Measurements from ENCODE around the gene CREB5.

Gene CREB5

DNA sequence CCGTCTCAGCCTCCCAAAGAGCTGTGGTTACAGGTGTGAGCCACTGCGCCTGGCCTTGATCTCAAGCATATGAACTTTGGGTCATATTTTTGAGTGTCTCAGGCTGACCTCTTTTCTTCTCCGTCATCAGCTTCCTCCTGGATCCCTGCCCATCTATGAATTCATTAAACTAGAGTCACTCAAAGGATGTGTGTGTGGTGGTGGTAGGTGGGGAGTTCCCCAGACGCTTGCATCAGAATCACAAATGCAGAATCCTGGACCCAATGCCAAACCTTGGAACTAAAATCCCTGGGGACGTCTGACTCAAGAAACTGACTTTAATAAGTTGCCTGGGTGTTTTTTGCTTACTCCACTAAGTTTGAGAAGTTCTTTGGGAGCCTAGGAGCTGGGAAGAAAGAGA, 6.7 kb upstream of the CREB5 start:
- 89% methylated on average over 4 of the region's 5 CpGs for WGBS

DNA sequence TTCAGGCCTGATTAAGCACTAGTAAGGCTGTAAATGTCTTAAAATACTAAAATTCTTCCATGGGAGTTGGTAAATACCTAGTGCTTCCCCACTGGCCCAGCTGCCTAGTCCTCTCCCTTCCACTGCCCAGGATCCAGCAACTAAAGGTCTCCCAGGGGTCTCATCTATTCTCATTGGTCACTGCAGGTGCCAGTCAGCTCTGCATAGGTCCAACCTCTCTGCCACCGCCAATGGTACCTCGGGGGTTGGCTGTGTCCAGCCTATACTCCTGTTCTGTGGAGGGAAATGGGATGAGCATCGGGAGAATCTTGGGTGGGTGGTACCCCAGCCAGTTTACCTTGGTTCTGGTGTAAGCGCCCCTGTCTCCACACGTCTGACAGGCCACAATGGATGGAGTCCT, 6.1 kb upstream of the CREB5 start:
- no peak for DNase-seq
- 77% methylated on average over 5 of the region's 5 CpGs for WGBS

More for the DNA sequence above, 6.7 kb upstream of the CREB5 start:
- Histone ChIP-seq H3K27ac (ENCODE audit: low read length, poor library complexity, severe bottlenecking) (no peak overlapping the region), H3K4me3 (ENCODE audit: insufficient read depth in 1 of 2, low read depth in 1 of 2, low read length in 2 of 2) (no peak overlapping the region), H3K36me3 (ENCODE audit: control insufficient read depth in 1 of 2, insufficient read depth in 2 of 2, low read depth in 1 of 2, low read length in 2 of 2) (no peaks in the 10 kb centered on the region), H3K18ac (ENCODE audit: low read depth in 1 of 2, low read length in 2 of 2) (no peak overlapping the region), H3K4me2 (ENCODE audit: low read length, poor library complexity, severe bottlenecking) (no peak overlapping the region), H3K14ac (ENCODE audit: low read length in 2 of 2) (no peak overlapping the region), H2AFZ (ENCODE audit: low read depth, low read length) (no peak overlapping the region), H4K91ac (ENCODE audit: low read length) (no peak overlapping the region), H3K4me1 (ENCODE audit: control insufficient read depth, insufficient read depth, low read depth, low read length) (peaks cover 9% of the 10 kb centered on the region), H3K4ac (ENCODE audit: low read depth in 1 of 2, low read length in 2 of 2) (no peak overlapping the region), H2BK5ac (ENCODE audit: low read depth, low read length, poor library complexity, severe bottlenecking) (no peak overlapping the region), H2BK120ac (ENCODE audit: low read depth, low read length) (no peak overlapping the region), H3K9me3 (ENCODE audit: control insufficient read depth, low read length) (no peaks in the 10 kb centered on the region), H3K27me3 (ENCODE audit: control insufficient read depth in 1 of 2, insufficient read depth in 1 of 2, low read length in 2 of 2) (no peaks in the 10 kb centered on the region), H3K9ac (ENCODE audit: low read length) (peak overlapping the region; percentile 78), H3K23ac (ENCODE audit: low read length in 2 of 2) (no peak overlapping the region), H2BK12ac (ENCODE audit: low read length in 2 of 2) (no peak overlapping the region), H3K79me1 (replicated peaks; ENCODE audit: low read length, poor library complexity, severe bottlenecking) (peaks cover 2% of the 10 kb centered on the region), H4K8ac (ENCODE audit: low read length) (no peak overlapping the region), H2BK15ac (ENCODE audit: low read depth, poor library complexity, severe bottlenecking) (no peak overlapping the region), H2AK5ac (ENCODE audit: low read length, severe bottlenecking) (peak overlapping the region; percentile 42)
- peak; percentile 29 for DNase-seq

DNA sequence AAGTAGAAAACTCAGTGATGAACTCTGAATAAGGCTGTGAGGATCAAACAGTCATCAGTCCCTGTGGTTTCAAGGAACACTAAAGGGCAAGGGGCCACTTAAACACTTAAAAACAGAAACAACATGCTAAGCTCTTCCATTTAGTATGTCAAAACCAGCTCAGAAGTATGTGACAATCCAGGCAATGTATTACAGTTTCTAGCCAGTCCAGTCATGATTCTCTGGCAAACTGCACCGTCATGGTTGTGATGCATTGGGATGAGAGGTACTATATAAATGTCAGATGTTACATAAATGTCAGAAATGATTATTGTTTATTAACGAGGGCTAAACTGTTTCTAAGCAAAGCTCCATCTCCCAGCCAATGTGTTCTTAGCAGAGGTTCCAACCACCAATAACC, 4.7 kb upstream of the CREB5 start:
- H3K4me3 ChIP-seq (ENCODE audit: insufficient read depth in 1 of 2, low read depth in 1 of 2, low read length in 2 of 2): no peak overlapping the region
- H3K36me3 ChIP-seq (ENCODE audit: control insufficient read depth in 1 of 2, insufficient read depth in 2 of 2, low read depth in 1 of 2, low read length in 2 of 2): no peaks in the 10 kb centered on the region
- peak overlapping the region; percentile 92 for H2AK5ac ChIP-seq (ENCODE audit: low read length, severe bottlenecking)
- peaks cover 2% of the 10 kb centered on the region for H3K79me1 ChIP-seq (replicated peaks; ENCODE audit: low read length, poor library complexity, severe bottlenecking)
- H2BK120ac ChIP-seq (ENCODE audit: low read depth, low read length): no peak overlapping the region
- H2BK12ac ChIP-seq (ENCODE audit: low read length in 2 of 2): peak overlapping the region in 1 of 2 experiments; percentile 33
- H4K8ac ChIP-seq (ENCODE audit: low read length): no peak overlapping the region
- H2AFZ ChIP-seq (ENCODE audit: low read depth, low read length): no peak overlapping the region
- no peak overlapping the region for H3K14ac ChIP-seq (ENCODE audit: low read length in 2 of 2)
- H2BK5ac ChIP-seq (ENCODE audit: low read depth, low read length, poor library complexity, severe bottlenecking): no peak overlapping the region
- no peaks in the 10 kb centered on the region for H3K9me3 ChIP-seq (ENCODE audit: control insufficient read depth, low read length)
- H3K27me3 ChIP-seq (ENCODE audit: control insufficient read depth in 1 of 2, insufficient read depth in 1 of 2, low read length in 2 of 2): no peaks in the 10 kb centered on the region
- H2BK15ac ChIP-seq (ENCODE audit: low read depth, poor library complexity, severe bottlenecking): no peak overlapping the region
- peak overlapping the region; percentile 61 for H3K9ac ChIP-seq (ENCODE audit: low read length)
- H4K91ac ChIP-seq (ENCODE audit: low read length): no peak overlapping the region
- H3K27ac ChIP-seq (ENCODE audit: low read length, poor library complexity, severe bottlenecking): peak overlapping the region; percentile 1
- H3K4me2 ChIP-seq (ENCODE audit: low read length, poor library complexity, severe bottlenecking): no peak overlapping the region
- H3K4me1 ChIP-seq (ENCODE audit: control insufficient read depth, insufficient read depth, low read depth, low read length): peaks cover 9% of the 10 kb centered on the region
- H3K23ac ChIP-seq (ENCODE audit: low read length in 2 of 2): no peak overlapping the region
- WGBS: 67% methylated on average over 1 of the region's 2 CpGs
- H3K18ac ChIP-seq (ENCODE audit: low read depth in 1 of 2, low read length in 2 of 2): no peak overlapping the region
- H3K4ac ChIP-seq (ENCODE audit: low read depth in 1 of 2, low read length in 2 of 2): no peak overlapping the region
- DNase-seq: peak; percentile 89

More for the DNA sequence above, 6.1 kb upstream of the CREB5 start:
- Histone ChIP-seq H3K14ac (ENCODE audit: low read length in 2 of 2) (no peak overlapping the region), H3K4me3 (ENCODE audit: insufficient read depth in 1 of 2, low read depth in 1 of 2, low read length in 2 of 2) (peak overlapping the region in 1 of 2 experiments; percentile 36), H3K27me3 (ENCODE audit: control insufficient read depth in 1 of 2, insufficient read depth in 1 of 2, low read length in 2 of 2) (no peaks in the 10 kb centered on the region), H2AK5ac (ENCODE audit: low read length, severe bottlenecking) (no peak overlapping the region), H3K23ac (ENCODE audit: low read length in 2 of 2) (no peak overlapping the region), H3K9me3 (ENCODE audit: control insufficient read depth, low read length) (no peaks in the 10 kb centered on the region), H4K8ac (ENCODE audit: low read length) (no peak overlapping the region), H3K79me1 (replicated peaks; ENCODE audit: low read length, poor library complexity, severe bottlenecking) (peaks cover 2% of the 10 kb centered on the region), H2AFZ (ENCODE audit: low read depth, low read length) (no peak overlapping the region), H2BK5ac (ENCODE audit: low read depth, low read length, poor library complexity, severe bottlenecking) (no peak overlapping the region), H3K9ac (ENCODE audit: low read length) (peak overlapping the region; percentile 78), H2BK120ac (ENCODE audit: low read depth, low read length) (no peak overlapping the region), H3K4ac (ENCODE audit: low read depth in 1 of 2, low read length in 2 of 2) (no peak overlapping the region), H4K91ac (ENCODE audit: low read length) (no peak overlapping the region), H3K36me3 (ENCODE audit: control insufficient read depth in 1 of 2, insufficient read depth in 2 of 2, low read depth in 1 of 2, low read length in 2 of 2) (no peaks in the 10 kb centered on the region), H3K27ac (ENCODE audit: low read length, poor library complexity, severe bottlenecking) (no peak overlapping the region), H2BK15ac (ENCODE audit: low read depth, poor library complexity, severe bottlenecking) (no peak overlapping the region), H3K4me2 (ENCODE audit: low read length, poor library complexity, severe bottlenecking) (no peak overlapping the region), H3K4me1 (ENCODE audit: control insufficient read depth, insufficient read depth, low read depth, low read length) (peaks cover 9% of the 10 kb centered on the region), H2BK12ac (ENCODE audit: low read length in 2 of 2) (no peak overlapping the region), H3K18ac (ENCODE audit: low read depth in 1 of 2, low read length in 2 of 2) (no peak overlapping the region)

DNA sequence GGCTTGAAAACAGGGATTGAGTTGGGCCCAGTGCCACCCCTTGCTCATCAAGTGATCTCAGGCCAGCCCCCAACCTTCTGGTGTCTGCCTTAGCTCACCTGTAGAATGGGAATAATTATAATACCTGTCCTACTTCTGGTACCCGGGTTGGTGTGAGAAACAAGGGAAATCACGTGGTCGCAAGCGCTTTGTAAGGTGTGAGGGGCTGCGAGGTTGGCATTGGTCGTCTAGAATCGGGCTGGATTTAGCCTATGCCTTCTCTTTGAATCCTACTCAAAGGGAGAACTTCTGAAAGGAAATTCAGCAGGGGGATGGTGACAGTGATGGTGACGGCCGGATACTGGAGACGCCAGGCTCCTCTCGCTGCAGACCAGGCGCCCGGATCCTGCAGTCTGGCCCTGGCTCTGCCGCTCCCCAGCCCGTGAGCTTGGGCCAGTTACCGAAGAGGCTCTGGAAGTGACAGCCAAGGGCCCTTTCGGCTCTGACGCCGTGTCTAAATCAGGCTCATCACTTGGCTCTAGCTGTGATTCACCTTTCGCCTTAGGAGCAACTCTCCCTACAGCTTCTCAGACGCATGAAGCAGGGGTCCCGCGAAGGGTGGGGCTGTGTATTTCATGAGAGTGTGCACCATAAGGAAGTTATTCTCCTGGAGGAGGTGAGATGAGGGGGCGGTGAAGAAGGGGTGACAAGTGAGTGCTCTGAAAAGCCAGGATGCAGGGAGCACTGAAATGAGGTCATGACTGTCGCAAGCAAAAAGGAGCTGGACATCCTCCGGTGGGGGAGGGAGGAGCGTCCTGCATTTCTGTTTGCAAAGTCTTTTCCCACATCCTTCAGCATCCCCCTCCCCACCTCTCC, 4.0 kb upstream of the CREB5 start:
- Histone ChIP-seq H2BK120ac (ENCODE audit: low read depth, low read length) (no peak overlapping the region), H3K27ac (ENCODE audit: low read length, poor library complexity, severe bottlenecking) (peak overlapping the region; percentile 8), H3K27me3 (ENCODE audit: control insufficient read depth in 1 of 2, insufficient read depth in 1 of 2, low read length in 2 of 2) (no peaks in the 10 kb centered on the region), H2AFZ (ENCODE audit: low read depth, low read length) (no peak overlapping the region), H3K4me1 (ENCODE audit: control insufficient read depth, insufficient read depth, low read depth, low read length) (peaks cover 9% of the 10 kb centered on the region), H3K4me2 (ENCODE audit: low read length, poor library complexity, severe bottlenecking) (peak overlapping the region; percentile 70), H2BK5ac (ENCODE audit: low read depth, low read length, poor library complexity, severe bottlenecking) (no peak overlapping the region), H4K8ac (ENCODE audit: low read length) (peak overlapping the region; percentile 15), H3K36me3 (ENCODE audit: control insufficient read depth in 1 of 2, insufficient read depth in 2 of 2, low read depth in 1 of 2, low read length in 2 of 2) (no peaks in the 10 kb centered on the region), H2BK12ac (ENCODE audit: low read length in 2 of 2) (peak overlapping the region; percentile 33 to 92), H3K18ac (ENCODE audit: low read depth in 1 of 2, low read length in 2 of 2) (peak overlapping the region in 1 of 2 experiments; percentile 54), H3K9ac (ENCODE audit: low read length) (peak overlapping the region; percentile 61), H3K4ac (ENCODE audit: low read depth in 1 of 2, low read length in 2 of 2) (peak overlapping the region in 1 of 2 experiments; percentile 45), H4K91ac (ENCODE audit: low read length) (no peak overlapping the region), H3K4me3 (ENCODE audit: insufficient read depth in 1 of 2, low read depth in 1 of 2, low read length in 2 of 2) (peak overlapping the region in 1 of 2 experiments; percentile 50), H2AK5ac (ENCODE audit: low read length, severe bottlenecking) (peak overlapping the region; percentile 92), H3K23ac (ENCODE audit: low read length in 2 of 2) (no peak overlapping the region), H3K14ac (ENCODE audit: low read length in 2 of 2) (no peak overlapping the region), H2BK15ac (ENCODE audit: low read depth, poor library complexity, severe bottlenecking) (no peak overlapping the region), H3K9me3 (ENCODE audit: control insufficient read depth, low read length) (no peaks in the 10 kb centered on the region), H3K79me1 (replicated peaks; ENCODE audit: low read length, poor library complexity, severe bottlenecking) (peaks cover 2% of the 10 kb centered on the region)
- WGBS: 9% methylated on average over 25 of the region's 27 CpGs
- DNase-seq: peak; percentile 87

All from mesenchymal stem cell (in vitro differentiated cells and primary cell).